Activated naive CD8-positive, alpha-beta T cell treated with anti-CD3 and anti-CD28 coated beads, Interleukin-2, amount 50 U/mL, for 16 hours (primary cell): ENCODE results near the gene DOCK2.
"Not testable (repeated sequence)": the region's sequence is repeated elsewhere in the genome, so short reads cannot be mapped to it uniquely, and the experiment has no call there.

Source experiments
- DNase-seq: peaks from one replicate; pipeline ENCODE4 v3.0.0-alpha.2; 2020; ENCODE audit warnings: low read depth, low spot score

Gene DOCK2

DNA sequence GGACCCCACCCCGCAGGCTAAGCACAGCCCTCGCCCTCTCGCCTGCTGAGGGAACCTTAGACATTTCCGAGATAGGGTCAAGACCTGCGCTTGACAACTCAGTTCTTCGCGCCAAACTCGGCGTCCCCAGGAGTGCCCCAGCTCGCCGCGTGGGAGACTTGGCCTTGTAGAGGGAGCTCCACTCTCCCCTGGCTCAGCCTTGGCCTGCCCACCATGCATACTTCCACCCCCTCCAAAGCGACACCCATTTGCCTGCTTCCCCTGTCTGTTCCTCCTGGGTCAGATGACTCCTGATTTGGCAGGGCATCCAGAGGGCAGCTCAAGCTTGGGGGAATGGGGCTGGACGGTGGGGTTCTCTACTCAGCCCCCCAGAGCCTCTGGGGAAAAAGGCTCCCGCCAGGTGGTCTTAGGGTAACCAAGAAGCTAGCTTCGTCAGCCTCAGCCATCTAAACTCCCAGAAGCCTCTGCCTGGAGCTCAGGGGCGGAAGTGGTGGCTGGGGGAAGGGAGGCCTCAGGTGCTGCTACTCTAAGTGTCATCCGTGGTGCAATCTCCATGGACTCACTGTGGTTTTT, 560 bp downstream of the DOCK2 start:
- DNase-seq: peak; percentile 37

DNA sequence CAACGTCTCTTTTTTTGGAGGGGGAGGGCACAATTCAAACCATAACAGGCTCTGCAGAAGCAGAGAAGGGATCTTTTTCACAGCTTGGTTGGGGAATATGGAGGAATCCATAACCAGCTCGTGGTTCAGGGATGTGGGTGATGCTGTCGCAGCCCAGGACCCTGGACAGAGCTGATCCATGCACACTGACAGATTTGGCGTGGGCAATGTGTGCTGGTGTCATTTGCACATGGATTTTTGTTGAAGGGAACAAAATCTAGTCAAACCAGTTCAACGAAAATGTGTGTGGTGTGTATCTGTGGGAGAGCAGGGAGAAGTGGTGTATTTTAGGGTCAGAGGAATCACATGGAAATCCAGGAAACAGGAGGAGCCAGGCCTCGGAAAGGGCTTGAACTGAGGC, 4.2 kb downstream of the DOCK2 start:
- DNase-seq: no peak

DNA sequence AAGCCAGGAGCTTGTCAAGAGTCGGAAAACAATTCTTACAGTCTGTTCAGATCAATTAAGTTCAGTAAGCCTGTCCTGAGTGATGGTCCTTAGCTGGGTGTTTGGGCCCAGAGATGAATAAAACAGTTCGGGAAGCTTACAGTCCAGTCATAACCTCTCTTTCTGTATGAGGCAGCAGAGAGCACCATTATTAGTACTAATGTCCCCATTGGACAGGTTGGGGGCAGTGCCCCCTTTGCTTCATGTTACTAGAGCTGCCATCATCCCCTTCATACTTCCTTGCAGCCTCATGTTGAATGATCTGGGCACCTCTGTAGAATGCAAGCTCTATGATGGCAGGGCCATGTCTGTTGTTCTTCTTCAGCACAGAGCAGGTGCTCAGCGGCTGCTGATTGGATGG, 9.8 kb downstream of the DOCK2 start:
- DNase-seq: no peak

DNA sequence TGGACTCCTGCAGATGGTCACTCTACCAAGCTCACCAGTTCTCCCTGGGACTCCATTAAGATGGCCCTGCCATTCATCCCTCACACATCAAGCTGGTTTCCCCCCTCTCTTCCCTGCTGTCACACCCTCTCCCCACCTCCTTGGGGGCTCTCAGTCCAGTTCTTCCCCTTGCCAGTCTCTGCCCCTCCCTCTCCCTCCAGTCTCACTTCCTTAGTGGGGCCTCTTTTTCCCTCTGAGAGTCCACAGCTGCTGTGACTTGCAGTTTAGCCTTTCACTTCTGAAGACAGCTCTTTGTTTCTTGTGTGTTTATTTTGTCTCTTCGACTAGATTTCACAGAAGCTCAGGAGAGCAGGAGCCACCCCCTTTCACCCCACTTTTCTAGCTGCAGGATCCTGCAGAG, 10.5 kb downstream of the DOCK2 start:
- no peak for DNase-seq

DNA sequence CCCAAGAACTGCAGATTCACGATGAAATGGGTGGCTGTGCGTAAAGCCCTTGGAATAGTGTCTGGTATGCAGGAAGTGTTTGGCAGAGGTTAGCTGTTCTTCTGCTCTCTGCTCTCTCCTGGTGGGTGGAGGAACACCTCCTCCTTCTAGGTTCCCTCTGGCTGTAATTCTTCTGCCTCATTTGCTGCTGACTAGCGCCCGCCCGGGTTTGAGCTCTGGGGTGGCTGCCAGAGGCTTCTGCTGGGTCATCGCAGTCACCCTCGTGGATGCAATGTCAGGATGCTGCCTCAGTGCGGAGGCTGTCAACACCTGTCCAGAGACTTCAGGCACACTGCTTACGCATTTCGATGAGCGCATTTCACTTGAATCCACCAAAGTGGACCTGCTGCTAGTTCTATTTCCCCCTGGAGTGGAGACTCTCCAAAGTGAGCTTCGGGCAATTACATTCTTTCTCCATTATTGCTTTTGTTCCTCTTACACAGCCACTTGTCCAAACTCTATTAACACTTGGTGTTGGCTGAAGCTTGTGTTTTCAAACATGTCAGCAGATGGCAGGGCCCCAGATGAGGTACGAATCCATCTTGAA, 11.7 kb downstream of the DOCK2 start:
- no peak for DNase-seq

DNA sequence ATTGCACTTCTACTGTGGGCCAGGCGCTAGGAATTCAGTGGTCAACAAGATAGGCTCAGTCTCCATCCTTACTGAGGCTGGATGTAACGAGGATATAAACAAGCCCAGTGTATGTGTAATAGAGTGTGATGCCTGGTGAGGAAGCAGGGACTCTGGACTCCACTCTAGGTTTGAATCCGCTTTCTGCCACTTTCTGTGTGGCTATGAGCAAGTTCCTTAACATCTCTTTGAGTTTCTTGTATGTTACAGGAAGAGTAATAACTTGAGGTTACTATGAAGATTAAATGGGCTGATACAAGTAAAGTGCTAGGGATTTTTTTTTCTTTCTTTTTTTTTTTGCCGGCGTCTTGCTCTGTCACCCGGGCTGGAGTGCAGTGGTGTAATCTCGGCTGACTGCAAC, 12.4 kb downstream of the DOCK2 start:
- DNase-seq: no peak

DNA sequence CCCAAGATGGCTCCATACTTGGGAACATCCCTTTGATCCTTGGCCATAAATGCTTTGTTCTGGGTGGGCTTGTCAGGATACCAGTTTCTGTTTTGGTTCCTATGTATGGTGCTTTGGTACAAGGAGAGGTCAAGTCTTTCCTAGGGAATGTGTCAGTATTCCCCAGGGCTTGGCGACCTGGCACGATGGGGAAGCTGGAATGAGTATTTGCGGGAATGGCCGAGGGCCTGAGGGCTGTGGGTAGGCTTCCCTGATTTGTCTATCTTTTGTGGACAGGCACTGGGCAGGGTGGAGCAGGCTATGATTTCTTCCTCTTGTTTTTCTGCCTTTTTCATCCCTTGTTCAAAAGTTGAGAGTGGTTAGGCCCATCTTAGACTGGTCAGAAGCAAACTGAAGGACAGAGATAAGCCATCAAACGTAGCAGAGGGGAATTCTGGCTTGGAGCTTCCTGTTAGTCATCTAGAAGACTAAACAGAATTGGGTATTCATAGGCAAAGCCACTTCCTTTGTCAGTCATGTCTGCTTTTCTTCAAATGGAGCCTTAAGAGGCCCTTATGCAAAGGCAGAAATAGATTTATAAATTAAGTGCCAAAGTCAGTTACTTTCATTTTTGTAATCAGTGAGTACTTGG, 13.7 kb downstream of the DOCK2 start:
- DNase-seq: no peak

DNA sequence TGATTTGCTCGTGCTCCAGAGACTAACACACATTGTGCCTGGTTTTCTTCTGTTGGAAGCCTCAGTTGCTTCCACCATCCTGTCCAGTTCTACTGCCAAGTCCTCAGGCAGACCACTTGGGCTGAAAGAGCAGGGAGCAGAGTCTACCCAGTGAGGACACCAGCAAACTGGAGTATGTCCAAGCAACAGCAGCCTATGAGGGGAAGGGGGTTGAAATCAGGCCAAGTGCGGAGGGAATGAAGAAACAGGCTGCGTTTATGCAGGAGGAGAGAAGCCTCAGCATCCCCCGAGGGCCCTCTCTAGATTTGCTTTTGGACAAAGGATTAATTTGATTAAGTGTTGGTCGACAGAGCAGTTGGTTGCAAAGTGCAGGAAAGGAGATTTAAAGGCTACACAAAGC, 14.5 kb downstream of the DOCK2 start:
- no peak for DNase-seq

DNA sequence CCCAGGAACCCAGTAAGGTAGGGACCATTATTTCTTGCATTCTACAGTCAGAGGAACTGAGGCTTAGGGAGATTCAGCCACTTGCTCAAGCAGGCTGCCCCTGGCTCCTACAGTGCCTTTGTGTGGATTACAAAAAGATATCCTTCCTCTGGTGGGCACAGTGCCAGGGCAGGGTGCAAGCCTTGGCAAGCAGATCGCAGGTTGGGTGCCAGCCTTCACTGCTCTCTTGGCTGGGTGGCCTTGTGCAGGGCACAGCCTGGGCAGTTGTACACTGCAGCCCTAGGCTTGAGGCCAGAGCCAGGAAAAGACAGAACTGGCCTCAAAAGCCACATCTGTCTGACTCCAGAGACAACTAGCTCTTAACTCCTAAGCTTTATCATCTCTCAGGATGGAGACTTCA, 15.0 kb downstream of the DOCK2 start:
- no peak for DNase-seq

DNA sequence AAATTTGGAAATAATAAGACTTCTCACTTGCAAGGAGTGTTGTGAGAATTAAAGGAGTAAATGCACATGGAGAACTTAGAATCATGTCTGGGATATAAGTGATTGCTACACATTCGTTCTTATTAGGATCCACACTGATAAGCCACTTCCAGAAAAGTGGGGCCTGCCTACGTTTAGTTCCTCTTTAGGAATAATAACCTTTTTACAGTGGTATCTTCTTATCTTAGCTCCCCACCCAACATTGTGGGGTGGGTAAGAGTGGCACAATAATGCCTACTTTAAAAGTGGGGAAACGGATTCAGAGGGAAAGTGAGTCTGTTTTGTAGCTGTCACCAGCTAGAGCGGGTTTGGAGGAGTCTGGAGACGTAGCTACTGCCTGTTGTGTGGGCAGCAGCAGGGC, 16.0 kb downstream of the DOCK2 start:
- DNase-seq: no peak

DNA sequence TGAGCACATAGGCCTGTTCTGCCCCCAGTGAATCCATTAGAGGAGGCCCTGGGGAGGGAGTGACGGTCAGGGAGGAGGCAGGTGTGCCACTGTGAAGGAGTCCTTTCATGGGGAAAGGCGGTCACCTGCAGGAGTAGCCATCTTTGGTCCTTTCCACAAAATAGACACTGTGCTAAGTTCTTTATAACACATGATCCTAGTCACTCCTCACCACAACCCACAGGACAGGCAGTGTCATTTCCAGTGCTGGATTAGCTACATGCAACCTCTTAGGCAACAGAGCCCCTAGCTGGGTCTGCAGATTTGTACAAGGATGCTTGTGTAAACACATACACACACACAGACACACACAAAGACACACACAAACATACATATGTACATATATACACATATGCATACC, 18.3 kb downstream of the DOCK2 start:
- DNase-seq: no peak

DNA sequence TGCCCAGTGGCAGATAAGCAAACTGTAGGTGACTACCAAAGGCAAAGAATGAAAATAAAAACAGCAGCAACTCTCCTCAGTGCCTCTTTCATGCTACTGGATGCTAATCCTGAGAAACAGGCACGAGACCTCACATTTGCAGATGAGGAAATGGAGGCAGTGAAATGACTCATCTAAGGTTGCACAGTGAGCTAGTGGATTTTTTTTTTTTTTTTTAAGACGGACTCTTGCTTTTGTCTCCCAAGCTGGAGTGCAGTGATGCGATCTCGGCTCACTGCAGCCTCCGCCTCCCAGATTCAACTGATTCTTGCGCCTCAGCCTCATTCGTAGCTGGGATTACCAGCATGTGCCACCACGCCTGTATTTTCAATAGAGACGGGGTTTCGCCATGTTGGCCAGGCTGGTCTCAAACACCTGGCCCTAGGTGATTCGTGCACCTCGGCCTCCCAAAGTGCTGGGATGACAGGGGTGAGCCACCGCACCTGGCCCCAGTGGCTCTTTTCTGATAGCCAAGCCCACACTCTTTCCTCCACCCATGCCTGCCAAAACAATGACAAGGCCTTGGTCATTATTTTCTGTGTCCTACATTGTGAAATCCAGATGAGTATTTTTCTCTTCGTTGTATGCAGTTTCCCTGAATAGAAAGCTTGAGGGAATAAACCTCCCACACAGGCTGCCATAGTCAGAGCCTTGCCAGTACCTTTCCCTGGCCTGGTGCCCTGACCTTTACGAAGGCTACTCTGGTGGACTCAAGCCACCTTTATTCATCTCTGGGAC, 19.2 kb downstream of the DOCK2 start:
- DNase-seq: no peak

DNA sequence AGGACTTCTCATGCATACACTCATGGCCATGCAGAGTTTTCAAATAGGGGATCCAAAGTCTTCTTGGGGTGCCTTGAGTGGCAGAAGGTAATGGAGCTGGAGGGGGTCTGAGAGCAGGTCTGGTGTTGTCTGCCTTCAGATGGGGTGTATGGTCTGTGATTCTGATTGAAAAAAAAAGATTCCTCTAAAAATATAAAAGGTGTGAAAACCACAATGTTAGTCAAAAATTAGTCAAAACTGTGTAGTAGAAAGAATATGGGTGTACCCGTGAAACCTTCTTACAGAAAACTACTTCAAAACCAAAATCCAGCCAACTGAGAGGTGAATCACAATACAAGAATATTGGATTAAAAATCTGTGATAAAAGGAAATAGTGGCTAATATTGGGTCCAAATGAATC, 20.1 kb downstream of the DOCK2 start:
- DNase-seq: no peak

DNA sequence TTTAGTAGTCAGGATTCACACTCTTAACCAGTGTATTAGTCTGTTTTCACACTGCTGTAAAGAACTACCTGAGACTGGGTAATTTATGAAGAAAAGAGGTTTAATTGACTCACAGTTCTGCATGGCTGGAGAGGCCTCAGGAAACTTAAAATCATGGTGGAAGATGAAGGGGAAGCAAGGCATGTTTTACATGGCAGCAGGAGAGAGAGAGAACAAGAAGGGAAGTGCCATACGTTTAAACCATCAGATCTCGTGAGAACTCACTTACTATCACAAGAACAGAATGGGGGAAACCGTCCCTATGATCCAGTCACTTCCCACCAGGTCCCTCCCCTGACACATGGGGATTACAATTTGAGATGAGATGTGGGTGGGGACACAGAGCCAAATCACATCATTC, 25.4 kb downstream of the DOCK2 start:
- not testable (repeated sequence) for DNase-seq

DNA sequence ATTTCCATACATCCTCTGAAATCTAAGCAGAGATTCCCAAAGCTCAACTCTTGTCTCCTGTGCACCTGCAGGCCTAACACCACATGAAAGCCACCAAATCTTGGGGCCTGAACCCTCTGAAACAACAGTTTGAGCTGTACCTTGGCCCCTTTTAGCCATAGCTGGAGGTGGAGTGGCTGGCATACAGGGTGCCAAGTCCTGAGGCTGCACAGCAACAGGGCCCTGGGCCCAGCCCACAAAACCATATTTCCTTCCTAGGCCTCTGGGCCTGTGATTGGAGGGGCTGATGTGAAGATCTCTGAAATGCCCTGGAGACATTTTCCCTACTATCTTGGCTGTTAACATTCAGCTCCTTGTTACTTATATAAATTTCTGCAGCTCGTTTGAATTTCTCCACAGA, 26.5 kb downstream of the DOCK2 start:
- no peak for DNase-seq

DNA sequence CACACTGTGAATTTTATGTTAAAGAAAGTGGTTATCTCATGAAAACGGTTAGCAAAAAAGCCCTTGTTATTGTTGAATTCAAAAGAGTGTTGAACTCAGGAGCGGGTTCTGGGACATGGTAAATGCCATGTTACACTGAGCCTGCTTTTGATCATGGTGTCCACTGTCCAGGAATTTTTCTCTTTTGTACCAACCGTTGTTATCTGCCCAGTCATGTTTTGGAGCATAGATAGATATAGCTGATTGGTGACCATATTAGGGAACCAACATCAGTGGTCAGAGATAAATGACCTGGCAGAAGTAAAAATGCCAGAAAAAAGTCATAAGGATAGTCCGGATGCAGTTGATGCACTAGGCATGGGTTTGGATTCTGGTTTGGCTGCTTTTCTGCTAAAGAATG, 29.3 kb downstream of the DOCK2 start:
- no peak for DNase-seq

DNA sequence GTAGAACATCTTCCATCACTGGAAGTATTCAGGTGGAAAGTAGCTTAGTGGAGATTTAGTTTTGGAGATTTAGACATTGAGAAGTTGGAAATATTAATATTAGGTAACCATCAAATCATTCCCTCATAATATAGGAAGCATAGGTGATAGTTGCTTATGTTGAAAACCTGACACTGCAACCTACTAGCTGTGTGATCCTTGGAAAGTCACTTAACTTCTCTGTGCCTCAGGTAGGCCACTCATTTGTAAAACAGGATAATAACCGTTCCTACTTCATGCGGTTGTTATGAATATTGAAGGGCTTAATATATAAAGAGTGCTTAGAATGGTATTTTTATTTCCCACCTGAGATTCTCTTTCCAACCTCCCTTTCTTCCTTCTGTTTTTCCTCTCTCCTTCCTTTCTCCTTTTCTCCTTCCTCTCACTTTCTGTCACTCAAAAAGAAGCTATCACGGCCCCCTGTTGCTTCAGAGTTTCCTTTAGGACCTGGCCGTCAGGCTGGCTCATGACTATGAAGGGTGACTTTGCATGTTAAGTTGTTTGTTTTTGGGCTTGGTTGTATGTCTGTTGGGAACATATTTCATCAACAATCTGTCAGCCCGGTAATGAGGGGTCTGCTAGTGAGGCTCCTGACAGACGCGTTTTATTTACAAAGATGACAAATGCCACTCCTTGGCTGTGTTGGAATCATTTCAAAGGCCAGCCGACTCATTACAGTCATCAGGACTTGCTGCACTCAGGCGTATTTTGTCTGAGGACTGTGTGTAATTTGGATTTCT, 31.0 kb downstream of the DOCK2 start:
- DNase-seq: no peak

DNA sequence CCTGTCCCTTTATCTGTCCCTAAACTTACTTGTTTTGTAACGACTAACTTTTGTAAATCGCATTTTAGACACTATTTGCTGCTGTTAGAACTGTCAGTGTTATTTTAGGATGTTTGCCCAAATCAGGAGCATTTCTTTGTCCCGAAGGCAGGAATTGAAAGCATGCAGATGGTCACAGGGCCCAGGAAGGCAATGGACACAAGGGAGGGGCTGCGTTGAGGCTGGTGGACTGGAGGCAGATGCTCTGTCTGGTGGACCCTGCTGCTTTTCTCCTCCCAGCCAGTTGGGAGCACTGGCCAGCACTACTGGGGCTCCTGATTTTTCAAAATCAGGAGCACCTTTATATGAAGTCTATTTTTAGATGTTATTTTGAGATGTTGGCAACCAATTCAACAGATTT, 31.7 kb downstream of the DOCK2 start:
- no peak for DNase-seq

DNA sequence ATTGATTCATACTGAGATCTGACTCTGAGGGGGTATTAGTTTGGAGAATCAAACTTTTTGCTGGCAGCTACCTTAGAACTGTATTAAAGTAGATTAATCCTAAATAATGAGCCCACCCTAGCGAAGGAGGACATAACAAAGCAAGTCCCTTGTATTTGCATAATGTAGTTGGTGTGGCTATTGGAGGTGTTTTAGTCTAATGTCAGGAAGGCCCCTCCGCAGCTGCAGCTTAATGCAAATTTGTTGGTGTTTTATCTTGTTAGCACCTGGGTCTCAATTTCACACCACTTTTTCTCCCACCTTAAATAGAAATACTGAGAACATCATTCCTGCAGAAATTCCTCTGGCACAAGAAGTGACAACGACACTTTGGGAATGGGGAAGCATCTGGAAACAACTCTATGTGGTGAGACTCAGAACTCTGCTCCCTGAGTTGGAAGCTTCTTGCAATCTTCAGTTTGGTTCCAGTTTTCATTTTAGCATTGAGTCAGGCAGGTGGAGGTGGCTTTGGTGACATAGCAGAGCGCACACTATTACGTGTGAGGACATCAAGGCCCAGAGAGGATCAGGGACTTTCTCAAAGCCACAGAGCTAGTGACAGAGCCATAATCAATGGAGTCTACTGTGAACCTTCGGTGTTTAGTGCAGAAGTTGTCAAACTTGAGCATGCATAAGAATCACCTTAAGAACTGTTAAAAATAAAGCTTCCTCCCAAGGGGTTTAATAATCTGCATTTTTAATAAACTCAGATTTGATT, 33.9 kb downstream of the DOCK2 start:
- no peak for DNase-seq

DNA sequence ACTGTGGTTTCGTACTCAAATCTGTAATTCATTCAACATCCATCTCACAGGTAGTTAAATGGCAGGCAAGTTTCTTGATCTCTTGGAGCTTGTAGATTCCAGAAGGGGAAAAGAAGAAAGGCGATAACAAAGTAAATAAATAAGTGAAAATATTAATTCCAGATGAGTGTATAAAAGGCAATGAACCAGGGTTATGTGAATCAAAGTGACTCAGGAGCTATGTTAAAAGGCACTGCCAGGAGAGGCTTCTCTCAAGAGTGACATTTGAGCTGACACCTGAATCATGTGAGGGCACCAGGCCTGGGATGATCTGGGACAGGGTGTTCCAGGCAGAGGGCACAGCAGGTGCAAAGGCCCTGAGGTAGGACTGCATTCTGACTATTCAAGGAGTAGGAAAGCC, 45.0 kb downstream of the DOCK2 start:
- DNase-seq: no peak

DNA sequence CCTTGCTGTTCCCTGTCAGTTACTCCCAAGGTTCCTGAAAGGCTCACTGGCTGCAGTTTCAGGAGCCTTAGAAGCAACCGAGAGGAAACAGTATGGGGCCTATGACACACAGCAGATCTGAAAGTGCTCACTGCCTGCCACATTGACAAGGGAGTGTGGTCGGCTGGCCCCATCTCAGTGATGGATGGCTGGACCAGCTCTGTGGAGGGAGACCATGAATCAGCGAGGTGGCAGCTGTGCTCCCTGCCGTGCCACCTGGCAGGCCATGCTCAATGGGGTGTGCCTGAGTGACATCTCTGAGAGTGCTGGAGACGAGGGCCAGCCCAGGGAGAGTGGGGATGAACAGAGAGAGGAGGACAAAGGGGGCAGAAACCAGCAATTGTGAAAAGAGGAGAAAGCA, 49.1 kb downstream of the DOCK2 start:
- DNase-seq: no peak
